H1 (cell line): ENCODE results near the gene IQCE. TPM values are rescaled to one million over a fixed set of nuclear protein-coding genes. Genes with fewer than 3 reads are reported as not detected.

Experiments used
- CTCF ChIA-PET: fragments of 300-600 bp; sonication (Branson Sonifier 250); formaldehyde crosslinking; loops from one replicate; lab custom pipeline; 2021; ENCODE audit not compliant: partially characterized antibody; lab: Charles Lee
- POLR2A ChIA-PET: fragments of 300-600 bp; sonication (Branson Sonifier 250); formaldehyde crosslinking; loops from one replicate; lab custom pipeline; 2021; ENCODE audit warnings: inconsistent platforms; ENCODE audit not compliant: partially characterized antibody; lab: Charles Lee
- DNase-seq, 2 experiments: peaks; one replicate each; pipeline versions ENCODE4 v3.0.0 to v3.0.0-alpha.2; 2010 to 2022; ENCODE audit warnings: low spot score in 2 of 2, low read depth in 1 of 2, mixed read lengths in 1 of 2
- FAIRE-seq: peaks from 2 replicates; lab custom pipeline; 2011; peaks lifted over from hg19 to GRCh38; lab: Jason Lieb, UNC
- H2AFZ ChIP-seq: 2 replicates; pipeline ENCODE4 v1.8.1; 2012; ENCODE audit warnings: low read length, inconsistent platforms
- H2AK5ac ChIP-seq: 2 replicates; pipeline ENCODE4 v1.6.1; 2013; ENCODE audit warnings: low read depth, low read length
- H2BK120ac ChIP-seq: replicated peaks from 2 replicates; pipeline ENCODE3; 2013; ENCODE audit warnings: low read depth, low read length, inconsistent platforms
- H2BK12ac ChIP-seq: 2 replicates; pipeline ENCODE4 v1.6.1; 2013; ENCODE audit warnings: low read depth, low read length
- H2BK15ac ChIP-seq: 2 replicates; pipeline ENCODE4 v1.6.1; 2013; ENCODE audit warnings: low read length
- H2BK20ac ChIP-seq: 2 replicates; pipeline ENCODE4 v1.6.1; 2013; ENCODE audit warnings: low read length
- H2BK5ac ChIP-seq: 2 replicates; pipeline ENCODE4 v1.6.1; 2013; ENCODE audit warnings: low read depth, low read length
- H3K14ac ChIP-seq: 2 replicates; pipeline ENCODE4 v1.6.1; 2013; ENCODE audit warnings: inconsistent platforms; ENCODE audit not compliant: insufficient read length
- H3K18ac ChIP-seq: 2 replicates; pipeline ENCODE4 v1.6.1; 2013; ENCODE audit warnings: low read length; ENCODE audit errors: extremely low read depth
- H3K23ac ChIP-seq: 2 replicates; pipeline ENCODE4 v1.6.1; 2013; ENCODE audit warnings: inconsistent platforms; ENCODE audit not compliant: insufficient read length
- H3K23me2 ChIP-seq: 2 replicates; pipeline ENCODE4 v1.6.1; 2013; ENCODE audit warnings: low read depth, low read length
- H3K27ac ChIP-seq: 2 replicates; pipeline ENCODE4 v1.6.1; 2011; ENCODE audit warnings: low read depth, low read length, inconsistent platforms
- H3K27me3 ChIP-seq, 4 experiments: replicated peaks in 1 of 4; 1 replicate in 1 of 4; 2 replicates in 3 of 4; pipeline versions ENCODE4 v1.6.1 to v1.8.1; 2011 to 2013; ENCODE audit warnings: low read length in 3 of 4, mild to moderate bottlenecking in 3 of 4, inconsistent platforms in 2 of 4, mixed read lengths in 2 of 4, moderate library complexity in 1 of 4; ENCODE audit not compliant: control insufficient read depth in 3 of 4, insufficient read depth in 3 of 4; ENCODE audit errors: extremely low read depth in 1 of 4
- H3K36me3 ChIP-seq, 4 experiments: 2 replicates each; pipeline versions ENCODE4 v1.6.1 to v1.8.1; 2011 to 2013; ENCODE audit warnings: mild to moderate bottlenecking in 4 of 4, low read length in 3 of 4, moderate library complexity in 2 of 4, control low read depth in 1 of 4, inconsistent platforms in 1 of 4; ENCODE audit not compliant: insufficient read depth in 4 of 4, control insufficient read depth in 2 of 4
- H3K4ac ChIP-seq: replicated peaks from 2 replicates; pipeline ENCODE3; 2013; ENCODE audit warnings: low read length, low read depth, mixed read lengths, inconsistent platforms; ENCODE audit not compliant: insufficient read length
- H3K4me1 ChIP-seq, 4 experiments: replicated peaks in 1 of 4; 1 replicate in 1 of 4; 2 replicates in 3 of 4; pipeline versions ENCODE4 v1.6.1 to v1.8.1; 2011 to 2013; ENCODE audit warnings: low read length in 3 of 4, inconsistent platforms in 2 of 4, mixed read lengths in 1 of 4; ENCODE audit not compliant: insufficient read depth in 4 of 4, control insufficient read depth in 3 of 4
- H3K4me2 ChIP-seq, 2 experiments: 2 replicates each; pipeline versions ENCODE4 v1.6.1 to v1.8.1; 2011 to 2013; ENCODE audit warnings: low read depth in 2 of 2, low read length in 2 of 2, control low read depth in 1 of 2, inconsistent platforms in 1 of 2, mild to moderate bottlenecking in 1 of 2; ENCODE audit not compliant: insufficient read depth in 1 of 2
- H3K4me3 ChIP-seq, 4 experiments: fragments of 200-600, 300-600 bp in 1 of 4; sonication (generic), shearing (Covaris generic), sonication (Bioruptor Twin) in 1 of 4; 2 replicates each; pipeline versions ENCODE4 v1.5.1 to v1.8.1; 2011 to 2016; ENCODE audit warnings: low read length in 4 of 4, low read depth in 3 of 4, control low read depth in 2 of 4, inconsistent platforms in 2 of 4, mild to moderate bottlenecking in 2 of 4, mixed read lengths in 1 of 4, moderate library complexity in 1 of 4; ENCODE audit not compliant: insufficient read depth in 2 of 4; ENCODE audit errors: extremely low read depth in 1 of 4
- H3K56ac ChIP-seq: replicated peaks from 2 replicates; pipeline ENCODE3; 2013; ENCODE audit warnings: low read depth, mild to moderate bottlenecking, mixed read lengths, low read length, inconsistent platforms; ENCODE audit not compliant: insufficient read length
- H3K79me1 ChIP-seq: 2 replicates; pipeline ENCODE4 v1.6.1; 2013; ENCODE audit warnings: low read depth, low read length, control low read depth
- H3K79me2 ChIP-seq, 2 experiments: 2 replicates each; pipeline versions ENCODE4 v1.6.1 to v1.8.1; 2012 to 2013; ENCODE audit warnings: low read length in 2 of 2, mild to moderate bottlenecking in 2 of 2, inconsistent platforms in 1 of 2; ENCODE audit not compliant: insufficient read depth in 2 of 2, control insufficient read depth in 1 of 2
- H3K9ac ChIP-seq, 4 experiments: replicated peaks in 1 of 4; 1 replicate in 1 of 4; 2 replicates in 3 of 4; pipeline versions ENCODE4 v1.6.1 to v1.8.1; 2011 to 2013; ENCODE audit warnings: low read depth in 3 of 4, low read length in 3 of 4, control low read depth in 2 of 4, mild to moderate bottlenecking in 2 of 4, moderate library complexity in 2 of 4, inconsistent platforms in 1 of 4; ENCODE audit errors: extremely low read depth in 1 of 4
- H3K9me3 ChIP-seq, 2 experiments: 2 replicates each; pipeline versions ENCODE4 v1.6.1 to v1.8.1; 2012 to 2013; ENCODE audit warnings: mild to moderate bottlenecking in 2 of 2, moderate library complexity in 2 of 2, control low read depth in 1 of 2, inconsistent platforms in 1 of 2, low read depth in 1 of 2, low read length in 1 of 2, mixed read lengths in 1 of 2; ENCODE audit not compliant: insufficient read depth in 2 of 2
- H4K20me1 ChIP-seq, 2 experiments: replicated peaks in 1 of 2; 2 replicates each; pipeline versions ENCODE3 to v1.8.1; 2011 to 2013; ENCODE audit warnings: inconsistent platforms in 2 of 2, low read length in 2 of 2, mild to moderate bottlenecking in 1 of 2; ENCODE audit not compliant: insufficient read depth in 2 of 2, control insufficient read depth in 1 of 2
- H4K5ac ChIP-seq: 2 replicates; pipeline ENCODE4 v1.6.1; 2013; ENCODE audit warnings: low read length, low read depth, mixed read lengths, inconsistent platforms; ENCODE audit not compliant: insufficient read length
- H4K8ac ChIP-seq: 2 replicates; pipeline ENCODE4 v1.8.0; 2013; ENCODE audit warnings: mild to moderate bottlenecking, moderate library complexity, low read length, inconsistent platforms; ENCODE audit not compliant: insufficient read depth; ENCODE audit errors: extremely low read depth
- H4K91ac ChIP-seq: replicated peaks from 2 replicates; pipeline ENCODE3; 2013; ENCODE audit warnings: low read length, mixed read lengths, inconsistent platforms; ENCODE audit not compliant: insufficient read length
- EZH2 ChIP-seq: fragments of 200-600 bp; sonication (generic); IDR thresholded peaks from 2 replicates; pipeline ENCODE4 v1.7.1; 2012; ENCODE audit warnings: low read depth, mild to moderate bottlenecking, moderate library complexity, low read length, inconsistent platforms; ENCODE audit not compliant: severe bottlenecking
- RBBP5 ChIP-seq: IDR thresholded peaks from 2 replicates; pipeline ENCODE4 v1.7.1; 2012; ENCODE audit warnings: low read depth, mild to moderate bottlenecking, inconsistent platforms, low read length, moderate library complexity, borderline replicate concordance
- TAF7 ChIP-seq: optimal IDR thresholded peaks from 2 replicates; pipeline ENCODE3; 2011; ENCODE audit warnings: low read depth, mild to moderate bottlenecking, inconsistent platforms, low read length, moderate library complexity, borderline replicate concordance
- WGBS, 2 experiments: shearing (Covaris generic) in 1 of 2; methylation state at CpG; one replicate each; pipeline versions ENCODE4 v1.1.6 to v1.1.7; 2013 to 2015; ENCODE audit warnings: low lambda C conversion rate in 2 of 2, mixed read lengths in 2 of 2, inconsistent platforms in 1 of 2, low coverage in 1 of 2, missing lambda C conversion rate in 1 of 2; ENCODE audit not compliant: insufficient replicate concordance in 2 of 2, insufficient coverage in 1 of 2, insufficient read length in 1 of 2; ENCODE audit errors: extremely low coverage in 1 of 2, missing lambda C conversion rate in 1 of 2; 5-methylcytosine and 5-hydroxymethylcytosine counted together
- polyA plus RNA-seq, 7 experiments: library from polyadenylated mRNA; depleted of rRNA in 3 of 7; stranded (reverse) in 5 of 7; unstranded in 2 of 7; fragments of >200 nt in 5 of 7; fragments of 200-250 nt in 2 of 7; gene quantifications; 1 replicate in 5 of 7; 2 replicates in 1 of 7; 4 replicates in 1 of 7; pipeline versions ENCODE4 v1.2.1 to v1.2.3, GENCODE V29; 2011 to 2013; ENCODE audit warnings: missing spikeins in 2 of 7, mixed read lengths in 2 of 7
- total RNA-seq: library from RNA; stranded (reverse); fragmentation: NEBNext Ultra II Directional; extraction: Animal tissue kit (Norgen Biotek cat#: 25700); gene quantifications from 2 replicates; pipeline ENCODE4 v1.2.1, GENCODE V29; 2021

Gene IQCE
- total and polyA plus RNA-seq, 2 of the 8 experiments (the other 6 are each of a cell fraction or from before 2014, with no cell fraction given) = 2.2 to 4.9 TPM

- Histone ChIP-seq H2AFZ (no peak overlapping the region), H2BK20ac (no peak overlapping the region), H2BK12ac (no peak overlapping the region), H3K56ac (no peak overlapping the region), H2BK5ac (no peak overlapping the region), H4K91ac (no peak overlapping the region), H3K23ac (no peak overlapping the region), H3K27me3 (no peaks in the 10 kb centered on the region), H3K9me3 (no peaks in the 10 kb centered on the region), H3K4me2 (no peak overlapping the region), H3K36me3 (no peaks in the 10 kb centered on the region; a peak in 2 of 8 replicates), H3K79me1 (peaks cover 38% of the 10 kb centered on the region), H3K23me2 (peaks cover 18% of the 10 kb centered on the region), H3K27ac (no peak overlapping the region), H3K79me2 (peaks cover 34 to 86% of the 10 kb centered on the region in 2 experiments), H3K4me3 (no peak overlapping the region), H3K4me1 (peaks cover 0 to 44% (median 27%) of the 10 kb centered on the region in 4 experiments; a peak in 6 of 7 replicates), H4K20me1 (peaks cover 41 to 60% of the 10 kb centered on the region in 2 experiments), H2BK15ac (no peak overlapping the region), H4K8ac (no peak overlapping the region), H3K14ac (no peak overlapping the region), H3K9ac (no peak overlapping the region), H4K5ac (no peak overlapping the region), H2BK120ac (no peak overlapping the region), H3K18ac (no peak overlapping the region), H3K4ac (no peak overlapping the region), H2AK5ac (no peak overlapping the region)
- POLR2A ChIA-PET = interaction anchor here (1.1 to 2.0 kb wide), 4 partner anchors 10 to 25 kb away, joined by 3 to 8 read pairs (median 5); no protein-coding TSS in a partner anchor
- TF ChIP-seq EZH2 = no peak
- TF ChIP-seq RBBP5 = no peak
- no peak for TF ChIP-seq TAF7
- DNase-seq (no peak), FAIRE-seq (no peak)
- CTCF ChIA-PET = interaction anchor here (0.7 to 1.9 kb wide), 10 partner anchors 9 to 205 kb away, joined by 3 to 5 read pairs (median 3); no protein-coding TSS in a partner anchor
- 87% methylated on average over 14 of the region's 17 CpGs; no CpG with 5 or more reads in 1 of the 2 experiments for WGBS, 2 experiments
Measured at GRCh38 chr7:2637066-2637471, 78.3 kb downstream of the IQCE start.
